Measurements from ENCODE around the gene CTCF.

- TF ChIP-seq CTCF (conservative IDR thresholded peaks at IDR 0.05), result no peak
- TF ChIP-seq ZFX (IDR thresholded peaks at IDR 0.05), result no peak
Measured at GRCh38 chr16:67677712-67678111, 115.4 kb downstream of the CTCF start.

All from C4-2B (cell line).